Measurements from ENCODE around the gene BSDC1. TPM values are rescaled to one million over a fixed set of nuclear protein-coding genes. Genes with fewer than 3 reads are reported as not detected.
"Not testable (repeated sequence)": the region's sequence is repeated elsewhere in the genome, so short reads cannot be mapped to it uniquely, and the experiment has no call there.

The BSDC1 gene
- total and polyA plus RNA-seq, 2 donors (not counting 1 experiment from before 2014, with no cell fraction given): 42.4 to 55.5 TPM

- no peak overlapping the region for H3K4me3 ChIP-seq (replicated peaks in 1 of 4; ENCODE audit: control extremely low read depth in 1 of 4, insufficient read depth in 1 of 4, low read depth in 3 of 4, low read length in 4 of 4)
- no peak for DNase-seq (ENCODE audit: low read depth in 2 of 2)
- no peak overlapping the region for H2AFZ ChIP-seq (ENCODE audit: low read length)
- H3K4me2 ChIP-seq (ENCODE audit: extremely low read depth, insufficient read depth, low read length): no peak overlapping the region
- H3K4me1 ChIP-seq (ENCODE audit: control insufficient read depth, extremely low read depth, insufficient read depth, low read length): peaks cover 20% of the 10 kb centered on the region
- no peaks in the 10 kb centered on the region for H3K79me2 ChIP-seq (ENCODE audit: control insufficient read depth, insufficient read depth, low read length)
- H3K27ac ChIP-seq (ENCODE audit: insufficient read depth, low read length): no peak overlapping the region
- no peaks in the 10 kb centered on the region for H3K36me3 ChIP-seq (ENCODE audit: control insufficient read depth, insufficient read depth, low read length)
- H3K9me3 ChIP-seq (ENCODE audit: control insufficient read depth, insufficient read depth, low read depth, low read length): no peaks in the 10 kb centered on the region
- H3K27me3 ChIP-seq (ENCODE audit: control insufficient read depth, insufficient read depth, low read length): no peaks in the 10 kb centered on the region
- TF ChIP-seq CTCF (conservative IDR thresholded peaks at IDR 0.05 in 1 of 2, IDR thresholded peaks at IDR 0.05 in 1 of 2; ENCODE audit: low read depth in 1 of 2, low read length in 2 of 2): no peak
- TF ChIP-seq EZH2 (IDR thresholded peaks at IDR 0.05; ENCODE audit: low read length, missing control alignments): no peak
- no peaks in the 10 kb centered on the region for H4K20me1 ChIP-seq (ENCODE audit: control insufficient read depth, extremely low read depth, insufficient read depth, low read length)
- H3K9ac ChIP-seq (ENCODE audit: insufficient read depth, low read length): no peak overlapping the region
Observed at GRCh38 chr1:32356478-32356877, 37.8 kb downstream of the BSDC1 start.

- H3K9me3 ChIP-seq (ENCODE audit: control insufficient read depth, insufficient read depth, low read depth, low read length); DNase-seq (ENCODE audit: low read depth in 2 of 2); H3K9ac ChIP-seq (ENCODE audit: insufficient read depth, low read length); H3K27ac ChIP-seq (ENCODE audit: insufficient read depth, low read length); H3K27me3 ChIP-seq (ENCODE audit: control insufficient read depth, insufficient read depth, low read length); H2AFZ ChIP-seq (ENCODE audit: low read length); H4K20me1 ChIP-seq (ENCODE audit: control insufficient read depth, extremely low read depth, insufficient read depth, low read length); H3K36me3 ChIP-seq (ENCODE audit: control insufficient read depth, insufficient read depth, low read length); H3K4me3 ChIP-seq (replicated peaks in 1 of 4; ENCODE audit: control extremely low read depth in 1 of 4, insufficient read depth in 1 of 4, low read depth in 3 of 4, low read length in 4 of 4); H3K4me2 ChIP-seq (ENCODE audit: extremely low read depth, insufficient read depth, low read length); H3K79me2 ChIP-seq (ENCODE audit: control insufficient read depth, insufficient read depth, low read length): not testable (repeated sequence)
- H3K4me1 ChIP-seq (ENCODE audit: control insufficient read depth, extremely low read depth, insufficient read depth, low read length): peaks cover 20% of the 10 kb centered on the region
Observed at GRCh38 chr1:32355778-32356177, 38.5 kb downstream of the BSDC1 start.

- Histone ChIP-seq H4K20me1 (ENCODE audit: control insufficient read depth, extremely low read depth, insufficient read depth, low read length) (no peaks in the 10 kb centered on the region), H2AFZ (ENCODE audit: low read length) (no peak overlapping the region), H3K27me3 (ENCODE audit: control insufficient read depth, insufficient read depth, low read length) (no peaks in the 10 kb centered on the region), H3K27ac (ENCODE audit: insufficient read depth, low read length) (peak overlapping the region; percentile 43), H3K79me2 (ENCODE audit: control insufficient read depth, insufficient read depth, low read length) (no peaks in the 10 kb centered on the region), H3K4me3 (replicated peaks in 1 of 4; ENCODE audit: control extremely low read depth in 1 of 4, insufficient read depth in 1 of 4, low read depth in 3 of 4, low read length in 4 of 4) (no peak overlapping the region), H3K9ac (ENCODE audit: insufficient read depth, low read length) (no peak overlapping the region), H3K9me3 (ENCODE audit: control insufficient read depth, insufficient read depth, low read depth, low read length) (no peaks in the 10 kb centered on the region), H3K4me2 (ENCODE audit: extremely low read depth, insufficient read depth, low read length) (peak overlapping the region; percentile 51), H3K4me1 (ENCODE audit: control insufficient read depth, extremely low read depth, insufficient read depth, low read length) (peaks cover 23% of the 10 kb centered on the region), H3K36me3 (ENCODE audit: control insufficient read depth, insufficient read depth, low read length) (no peaks in the 10 kb centered on the region)
- TF ChIP-seq EZH2 (IDR thresholded peaks at IDR 0.05; ENCODE audit: low read length, missing control alignments) (no peak), CTCF (conservative IDR thresholded peaks at IDR 0.05 in 1 of 2, IDR thresholded peaks at IDR 0.05 in 1 of 2; ENCODE audit: low read depth in 1 of 2, low read length in 2 of 2) (no peak)
- DNase-seq (ENCODE audit: low read depth in 2 of 2): peak; percentile 67 to 70
Observed at GRCh38 chr1:32353886-32354570, 40.2 kb downstream of the BSDC1 start.

Data from fibroblast of lung (primary cell).